Suprapubic skin (tissue), 4 donors: Measurements from ENCODE around the gene JADE3. TPM values are rescaled to one million over a fixed set of nuclear protein-coding genes. Genes with fewer than 3 reads are reported as not detected.

ENCODE experiments used
- DNase-seq, 2 donors: peaks; one replicate each; pipeline ENCODE4 v3.0.0-alpha.2; 2019; ENCODE audit warnings: low spot score in 2 of 2
- H3K27ac ChIP-seq: fragments of 200-600 bp; sonication (generic); one replicate; pipeline ENCODE4 v1.5.1; 2019
- H3K27me3 ChIP-seq: fragments of 200-600 bp; sonication (generic); one replicate; pipeline ENCODE4 v1.5.1; 2019
- H3K36me3 ChIP-seq: fragments of 200-600 bp; sonication (generic); one replicate; pipeline ENCODE4 v1.5.1; 2019
- H3K4me1 ChIP-seq: fragments of 200-600 bp; sonication (generic); one replicate; pipeline ENCODE4 v1.5.1; 2019
- H3K4me3 ChIP-seq: fragments of 200-600 bp; sonication (generic); one replicate; pipeline ENCODE4 v1.5.1; 2019; ENCODE audit warnings: mild to moderate bottlenecking
- H3K9me3 ChIP-seq: fragments of 200-600 bp; sonication (generic); one replicate; pipeline ENCODE4 v1.5.1; 2019
- CTCF ChIP-seq, 2 donors: fragments of 200-600 bp in 1 of 2; fragments of 450-650 bp in 1 of 2; sonication (generic) in 1 of 2; IDR thresholded peaks; one replicate each; pipeline ENCODE4 v1.5.1; 2016 to 2019; ENCODE audit warnings: antibody characterized with exemption in 2 of 2, mild to moderate bottlenecking in 1 of 2, moderate library complexity in 1 of 2
- EP300 ChIP-seq: sonication (generic); formaldehyde crosslinking; IDR thresholded peaks from one replicate; pipeline ENCODE4 v1.6.1; 2017; ENCODE audit warnings: antibody characterized with exemption
- POLR2A ChIP-seq, 2 donors: fragments of 450-650 bp; IDR thresholded peaks; one replicate each; pipeline ENCODE4 v1.6.1; 2017; ENCODE audit warnings: antibody characterized with exemption in 2 of 2, mild to moderate bottlenecking in 2 of 2, moderate library complexity in 2 of 2
- POLR2AphosphoS5 ChIP-seq, 3 donors: sonication (generic); formaldehyde crosslinking; IDR thresholded peaks; one replicate each; pipeline ENCODE4 v1.6.1; 2017; ENCODE audit warnings: antibody characterized with exemption in 3 of 3
- WGBS: methylation state at CpG from one replicate; pipeline ENCODE4 v1.1.5; 2018; 5-methylcytosine and 5-hydroxymethylcytosine counted together
- total RNA-seq, 4 donors: library from RNA; depleted of rRNA; stranded (reverse); fragments of >200 nt; gene quantifications; one replicate each; pipeline ENCODE4 v1.1.0, GENCODE V29; 2016

JADE3 gene
- total RNA-seq, 4 donors from 2014 or later, result 3.6 to 6.2 (median 5.1) TPM

- TF ChIP-seq CTCF (IDR thresholded peaks at IDR 0.05) (no peak), POLR2AphosphoS5 (IDR thresholded peaks at IDR 0.05) (no peak), POLR2A (IDR thresholded peaks at IDR 0.05) (no peak), EP300 (no peak)
- 73% methylated on average over 2 of the region's 2 CpGs for WGBS
- Histone ChIP-seq H3K4me3 (no peak overlapping the region), H3K9me3 (no peaks in the 10 kb centered on the region), H3K27me3 (no peaks in the 10 kb centered on the region), H3K4me1 (no peaks in the 10 kb centered on the region), H3K36me3 (no peaks in the 10 kb centered on the region), H3K27ac (no peak overlapping the region)
- no peak for DNase-seq
Observed at GRCh38 chrX:46873746-46874145, 38.5 kb upstream of the JADE3 start.

- H3K27ac ChIP-seq, result no peak overlapping the region
- TF ChIP-seq POLR2A (IDR thresholded peaks at IDR 0.05) (no peak), POLR2AphosphoS5 (IDR thresholded peaks at IDR 0.05) (no peak), CTCF (IDR thresholded peaks at IDR 0.05) (no peak), EP300 (no peak)
- no peak for DNase-seq
- no peaks in the 10 kb centered on the region for H3K27me3 ChIP-seq
- no peaks in the 10 kb centered on the region for H3K4me1 ChIP-seq
- no peaks in the 10 kb centered on the region for H3K36me3 ChIP-seq
- H3K9me3 ChIP-seq, result no peaks in the 10 kb centered on the region
- no peak overlapping the region for H3K4me3 ChIP-seq
Observed at GRCh38 chrX:46876901-46877300, 35.3 kb upstream of the JADE3 start.

- no peak for DNase-seq
- Histone ChIP-seq H3K27me3 (no peaks in the 10 kb centered on the region), H3K9me3 (no peaks in the 10 kb centered on the region), H3K36me3 (no peaks in the 10 kb centered on the region), H3K4me1 (no peaks in the 10 kb centered on the region), H3K4me3 (no peak overlapping the region), H3K27ac (no peak overlapping the region)
- 70% methylated on average over 1 of the region's 1 CpG for WGBS
- TF ChIP-seq EP300 (no peak), POLR2AphosphoS5 (IDR thresholded peaks at IDR 0.05) (no peak), POLR2A (IDR thresholded peaks at IDR 0.05) (no peak), CTCF (IDR thresholded peaks at IDR 0.05) (no peak)
Observed at GRCh38 chrX:46882266-46882665, 30.0 kb upstream of the JADE3 start.

- Histone ChIP-seq H3K27ac (no peak overlapping the region), H3K9me3 (no peaks in the 10 kb centered on the region), H3K4me1 (no peaks in the 10 kb centered on the region), H3K4me3 (no peak overlapping the region), H3K36me3 (no peaks in the 10 kb centered on the region), H3K27me3 (no peaks in the 10 kb centered on the region)
- TF ChIP-seq EP300, result no peak
- TF ChIP-seq CTCF (IDR thresholded peaks at IDR 0.05), result no peak
- no peak for TF ChIP-seq POLR2AphosphoS5 (IDR thresholded peaks at IDR 0.05)
- no peak for TF ChIP-seq POLR2A (IDR thresholded peaks at IDR 0.05)
- DNase-seq, result no peak
- 82% methylated on average over 3 of the region's 3 CpGs for WGBS
Observed at GRCh38 chrX:46884799-46885198, 27.4 kb upstream of the JADE3 start.

- Histone ChIP-seq H3K4me3 (no peak overlapping the region), H3K27me3 (no peaks in the 10 kb centered on the region), H3K4me1 (no peaks in the 10 kb centered on the region), H3K36me3 (no peaks in the 10 kb centered on the region), H3K27ac (no peak overlapping the region), H3K9me3 (no peaks in the 10 kb centered on the region)
- DNase-seq, result no peak
- TF ChIP-seq POLR2A (IDR thresholded peaks at IDR 0.05), result no peak
- TF ChIP-seq EP300, result no peak
- TF ChIP-seq CTCF (IDR thresholded peaks at IDR 0.05), result no peak
- no peak for TF ChIP-seq POLR2AphosphoS5 (IDR thresholded peaks at IDR 0.05)
Observed at GRCh38 chrX:46898207-46898606, 14.0 kb upstream of the JADE3 start.
